SU-DHL-6 (cell line): ENCODE results near the gene GGN.

Experiments
- CTCF ChIP-seq: fragments of 200-600 bp; sonication (generic); IDR thresholded peaks from one replicate; pipeline ENCODE4 v1.5.1; 2017; ENCODE audit warnings: antibody characterized with exemption, mild to moderate bottlenecking, low read length, moderate library complexity; ENCODE audit not compliant: insufficient read depth, poor library complexity, severe bottlenecking
- EZH2phosphoT487 ChIP-seq: fragments of 200-600 bp; sonication (generic), shearing (Covaris generic); conservative IDR thresholded peaks from 2 replicates; pipeline ENCODE4 v1.6.1; 2018; ENCODE audit warnings: mild to moderate bottlenecking, antibody characterized with exemption, low read length, moderate library complexity, mixed read lengths

GRCh38 chr19:38336638-38337359, 51.0 kb downstream of the GGN start:
- TF ChIP-seq CTCF: no peak
- no peak for TF ChIP-seq EZH2phosphoT487
